ENCODE data around the gene SRGAP1. TPM values are rescaled to one million over a fixed set of nuclear protein-coding genes. Genes with fewer than 3 reads are reported as not detected.

The SRGAP1 gene
- total RNA-seq, 1 donor from 2014 or later = 5.8 TPM

Other genes with a start within 250 kb of the SRGAP1 start
- 0.80 TPM for gene DPY19L2, start 176.2 kb upstream of the SRGAP1 start, total RNA-seq
- gene RXYLT1, start 64.8 kb upstream of the SRGAP1 start, total RNA-seq = 10.8 TPM